HEK293 (cell line): ENCODE data around the gene TBC1D16.

Experiments used
- CTCF ChIA-PET: fragments of 350-600 bp; formaldehyde crosslinking; extraction: SDS; loops from one replicate; lab custom pipeline; 2021; ENCODE audit warnings: antibody characterized with exemption; lab: Yijun Ruan, JAX
- POLR2A ChIA-PET: fragments of 300-600 bp; formaldehyde crosslinking; extraction: SDS; loops from one replicate; lab custom pipeline; 2020; ENCODE audit warnings: antibody characterized with exemption, inconsistent platforms; lab: Yijun Ruan, JAX
- H3K27ac ChIP-seq: fragments of 200-500 bp; sonication (Bioruptor generic); 2 replicates; pipeline ENCODE4 v1.5.1; 2014; ENCODE audit warnings: low read depth, low read length, control low read depth, inconsistent platforms; ENCODE audit errors: extremely low read depth
- H3K36me3 ChIP-seq, 2 experiments: fragments of 200-500 bp in 1 of 2; sonication (Bioruptor generic) in 1 of 2; 1 replicate in 1 of 2; 2 replicates in 1 of 2; pipeline ENCODE4 v1.5.1; 2014 to 2017; ENCODE audit warnings: inconsistent platforms in 2 of 2, low read length in 2 of 2; ENCODE audit not compliant: control insufficient read depth in 2 of 2, insufficient read depth in 1 of 2
- H3K4me1 ChIP-seq: fragments of 200-500 bp; sonication (Bioruptor generic); 2 replicates; pipeline ENCODE4 v1.5.1; 2014; ENCODE audit warnings: mild to moderate bottlenecking, low read length, inconsistent platforms; ENCODE audit not compliant: control insufficient read depth, insufficient read depth
- H3K4me3 ChIP-seq: 2 replicates; pipeline ENCODE4 v1.5.1; 2011; ENCODE audit warnings: low read depth, mild to moderate bottlenecking, control low read depth, low read length, moderate library complexity
- H3K9me3 ChIP-seq: fragments of 200-500 bp; sonication (Bioruptor generic); 2 replicates; pipeline ENCODE4 v1.5.1; 2014; ENCODE audit warnings: low read depth, low read length, inconsistent platforms; ENCODE audit not compliant: control insufficient read depth, insufficient read depth
- HIC1 ChIP-seq: fragments of 450-650 bp; formaldehyde crosslinking; IDR thresholded peaks from 2 replicates; pipeline ENCODE4 v1.5.1; 2016; ENCODE audit warnings: missing biosample characterization, missing genetic modification characterization
- KLF10 ChIP-seq: fragments of 450-650 bp; IDR thresholded peaks from 2 replicates; pipeline ENCODE4 v1.5.1; 2018; ENCODE audit warnings: missing biosample characterization, mild to moderate bottlenecking, missing genetic modification characterization
- PRDM1 ChIP-seq: fragments of 450-650 bp; formaldehyde crosslinking; IDR thresholded peaks from 2 replicates; pipeline ENCODE4; 2016; ENCODE audit warnings: missing biosample characterization, missing genetic modification characterization
- REST ChIP-seq: fragments of 450-650 bp; formaldehyde crosslinking; IDR thresholded peaks from 2 replicates; pipeline ENCODE4 v1.5.1; 2016; ENCODE audit warnings: missing biosample characterization, missing genetic modification characterization
- ZBTB17 ChIP-seq: fragments of 450-650 bp; formaldehyde crosslinking; IDR thresholded peaks from 2 replicates; pipeline ENCODE4 v1.5.1; 2016; ENCODE audit warnings: missing biosample characterization, missing genetic modification characterization
- ZBTB26 ChIP-seq: fragments of 450-650 bp; formaldehyde crosslinking; optimal IDR thresholded peaks from 2 replicates; pipeline ENCODE3; 2016; ENCODE audit warnings: missing biosample characterization, mild to moderate bottlenecking, missing genetic modification characterization
- ZFP69B ChIP-seq: fragments of 450-650 bp; formaldehyde crosslinking; IDR thresholded peaks from 2 replicates; pipeline ENCODE4 v1.5.1; 2016; ENCODE audit warnings: missing biosample characterization, missing genetic modification characterization
- ZNF16 ChIP-seq: fragments of 450-650 bp; formaldehyde crosslinking; IDR thresholded peaks from 2 replicates; pipeline ENCODE4 v1.5.1; 2016; ENCODE audit warnings: low read depth, missing biosample characterization, missing genetic modification characterization
- ZNF2 ChIP-seq: fragments of 450-650 bp; formaldehyde crosslinking; IDR thresholded peaks from 2 replicates; pipeline ENCODE4 v1.5.1; 2016; ENCODE audit warnings: missing biosample characterization, missing genetic modification characterization
- ZNF211 ChIP-seq: fragments of 450-650 bp; formaldehyde crosslinking; IDR thresholded peaks from 2 replicates; pipeline ENCODE4 v1.5.1; 2016; ENCODE audit warnings: low read depth, missing biosample characterization, missing genetic modification characterization
- ZNF214 ChIP-seq: fragments of 450-650 bp; formaldehyde crosslinking; IDR thresholded peaks from 2 replicates; pipeline ENCODE4 v1.5.1; 2017; ENCODE audit warnings: missing biosample characterization, mild to moderate bottlenecking, missing genetic modification characterization, borderline replicate concordance
- ZNF426 ChIP-seq: fragments of 450-650 bp; formaldehyde crosslinking; IDR thresholded peaks from 2 replicates; pipeline ENCODE4 v1.5.1; 2017; ENCODE audit warnings: missing biosample characterization, missing genetic modification characterization, mild to moderate bottlenecking, inconsistent platforms, moderate library complexity
- ZNF433 ChIP-seq: fragments of 450-650 bp; formaldehyde crosslinking; IDR thresholded peaks from 2 replicates; pipeline ENCODE4 v1.5.1; 2016; ENCODE audit warnings: missing biosample characterization, missing genetic modification characterization, low read depth
- ZNF600 ChIP-seq: fragments of 450-650 bp; formaldehyde crosslinking; IDR thresholded peaks from 2 replicates; pipeline ENCODE4 v1.5.1; 2016; ENCODE audit warnings: missing biosample characterization, missing genetic modification characterization
- ZNF660 ChIP-seq: fragments of 450-650 bp; IDR thresholded peaks from 2 replicates; pipeline ENCODE4 v1.5.1; 2018; ENCODE audit warnings: missing biosample characterization, mild to moderate bottlenecking, missing genetic modification characterization
- ZNF704 ChIP-seq: fragments of 450-650 bp; formaldehyde crosslinking; IDR thresholded peaks from 2 replicates; pipeline ENCODE4 v1.5.1; 2016; ENCODE audit warnings: missing biosample characterization, missing genetic modification characterization
- ZSCAN5A ChIP-seq: fragments of 450-650 bp; formaldehyde crosslinking; IDR thresholded peaks from 2 replicates; pipeline ENCODE4 v1.5.1; 2016; ENCODE audit warnings: missing biosample characterization, missing genetic modification characterization

The TBC1D16 gene

GRCh38 chr17:80034791-80035686 lies 633 bp downstream of the TBC1D16 start (continued):
- TF ChIP-seq REST (tag by site-specific recombination) (no peak), ZNF211 (tag by site-specific recombination) (no peak), HIC1 (tag by site-specific recombination) (no peak), PRDM1 (peak; percentile 82), ZBTB26 (tag by site-specific recombination) (peak; percentile 79), ZNF214 (tag by site-specific recombination) (no peak), ZNF426 (no peak), ZNF2 (no peak), ZNF433 (tag by site-specific recombination) (no peak), ZSCAN5A (no peak), ZNF660 (no peak), ZNF704 (tag by site-specific recombination) (no peak)

- Histone ChIP-seq H3K4me3 (no peak overlapping the region), H3K36me3 (no peaks in the 10 kb centered on the region; a peak in 1 of 3 replicates), H3K27ac (no peak overlapping the region), H3K4me1 (peaks cover 3% of the 10 kb centered on the region), H3K9me3 (no peaks in the 10 kb centered on the region)
- TF ChIP-seq KLF10 (tag by site-specific recombination) (no peak), ZNF600 (tag by site-specific recombination) (peak; percentile 82), ZFP69B (tag by site-specific recombination) (no peak), ZNF16 (tag by site-specific recombination) (no peak), ZBTB17 (tag by site-specific recombination) (no peak)
- ChIA-PET CTCF (interaction anchor here (0.8 to 2.7 kb wide), 4 partner anchors 25 to 68 kb away, joined by 6 to 18 read pairs (median 14); partner anchors contain the start of gene GAA), POLR2A (interaction anchor here (0.5 to 1.0 kb wide), 5 partner anchors 19 to 530 kb away, joined by 3 to 8 read pairs (median 3); no protein-coding TSS in a partner anchor)
Measured at GRCh38 chr17:80033840-80034239, 1.8 kb downstream of the TBC1D16 start.
